ENCODE data around the gene SFRP2. TPM values are rescaled to one million over a fixed set of nuclear protein-coding genes. Genes with fewer than 3 reads are reported as not detected.

The SFRP2 gene
- total RNA-seq, 1 experiment from 2014 or later, result not detected

- H3K4me1 ChIP-seq (replicated peaks; ENCODE audit: insufficient read depth), result 0 out of 2 replicates have a peak, but pooled peaks cover 8% of the 10 kb centered on the region
- H3K27ac ChIP-seq, result no peak overlapping the region
- intact Hi-C loops (cut with micrococcal nuclease; ENCODE audit: unreplicated experiment), result loop anchor here (10.0 kb wide), 1 partner anchor 772 kb away; the partner anchor contains the start of gene PLRG1
- H3K27me3 ChIP-seq (ENCODE audit: insufficient read depth, low read depth), result no peaks in the 10 kb centered on the region
- no peak overlapping the region for H3K4me3 ChIP-seq
- no peaks in the 10 kb centered on the region for H3K79me2 ChIP-seq (ENCODE audit: low read depth)
- DNase-seq, result no peak
- H3K36me3 ChIP-seq (ENCODE audit: low read depth), result no peaks in the 10 kb centered on the region
- H3F3A ChIP-seq (ENCODE audit: insufficient read depth, low read depth), result no peaks in the 10 kb centered on the region
- H3K9me3 ChIP-seq (ENCODE audit: insufficient read depth, low read depth), result no peaks in the 10 kb centered on the region
- ChIA-PET CTCF (no interaction called here), POLR2A (ENCODE audit: unreplicated experiment) (no interaction called here)
- no peak overlapping the region for H2AFZ ChIP-seq
- no TSS peak for BruUV-seq (replicated peaks)
- TF ChIP-seq CTCF (conservative IDR thresholded peaks at IDR 0.05), result no peak
- H4K20me1 ChIP-seq (ENCODE audit: insufficient read depth), result no peaks in the 10 kb centered on the region
- 0 out of 2 replicates have a peak overlapping the region, but pooled peaks have one; percentile 24 for H3K4me2 ChIP-seq
- no peaks in the 10 kb centered on the region for H3K9me2 ChIP-seq (ENCODE audit: insufficient read depth)
Measured at GRCh38 chr4:153782581-153782980, 6.3 kb downstream of the SFRP2 start.

DNA sequence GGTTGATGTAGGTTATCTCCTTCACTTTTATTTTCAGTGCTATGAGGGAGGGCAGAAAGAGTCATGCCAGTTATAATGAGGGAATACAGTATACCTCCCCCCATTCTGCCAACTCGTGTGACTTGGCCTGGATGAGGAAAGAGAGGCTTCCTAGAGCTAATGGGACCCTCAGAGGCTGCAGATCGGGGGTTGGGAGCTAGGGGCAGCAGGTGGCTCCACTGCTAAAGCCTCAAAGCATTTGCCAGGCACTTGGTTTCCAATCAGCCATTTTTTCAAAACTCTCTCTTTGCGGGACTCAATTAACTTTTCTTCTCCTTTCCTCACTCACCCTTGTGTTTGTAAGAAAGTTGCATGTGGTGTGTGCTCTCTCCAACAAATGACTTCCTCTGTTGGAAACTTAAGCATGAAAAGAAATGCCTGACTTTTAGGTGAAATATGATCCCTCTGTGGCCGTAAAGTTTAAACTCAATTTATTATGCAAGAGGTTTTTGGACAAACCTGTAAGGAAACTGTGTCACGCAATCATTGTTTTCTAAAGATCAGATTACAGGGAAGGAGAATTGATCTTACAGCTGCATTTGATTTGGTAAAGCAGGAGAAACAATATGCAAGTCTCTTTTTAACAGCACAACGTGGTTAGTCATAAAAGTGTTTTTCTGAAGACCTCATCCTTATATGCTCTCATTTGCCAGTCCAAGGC, 7.0 kb downstream of the SFRP2 start:
- H3K27me3 ChIP-seq (ENCODE audit: insufficient read depth, low read depth), result no peaks in the 10 kb centered on the region
- H3K4me3 ChIP-seq, result no peak overlapping the region
- POLR2A ChIA-PET (ENCODE audit: unreplicated experiment), result no interaction called here
- CTCF ChIA-PET, result no interaction called here
- TF ChIP-seq EZH2 (IDR thresholded peaks at IDR 0.05; ENCODE audit: low read depth), result no peak
- TF ChIP-seq CTCF (conservative IDR thresholded peaks at IDR 0.05), result no peak
- H3K4me2 ChIP-seq, result peak overlapping the region; percentile 24; the same call in 1 of the 2 replicates
- H3K4me1 ChIP-seq (replicated peaks; ENCODE audit: insufficient read depth), result 0 out of 2 replicates have a peak, but pooled peaks cover 8% of the 10 kb centered on the region
- no peaks in the 10 kb centered on the region for H3K36me3 ChIP-seq (ENCODE audit: low read depth)
- H2AFZ ChIP-seq, result no peak overlapping the region
- no peak for DNase-seq
- H3K9me2 ChIP-seq (ENCODE audit: insufficient read depth), result no peaks in the 10 kb centered on the region
- intact Hi-C loops (cut with micrococcal nuclease; ENCODE audit: unreplicated experiment), result loop anchor here (10.0 kb wide), 1 partner anchor 773 kb away; the partner anchor contains the start of gene PLRG1
- no peaks in the 10 kb centered on the region for H4K20me1 ChIP-seq (ENCODE audit: insufficient read depth)
- no peaks in the 10 kb centered on the region for H3F3A ChIP-seq (ENCODE audit: insufficient read depth, low read depth)
- no peaks in the 10 kb centered on the region for H3K79me2 ChIP-seq (ENCODE audit: low read depth)
- no peak overlapping the region for H3K27ac ChIP-seq
- H3K9me3 ChIP-seq (ENCODE audit: insufficient read depth, low read depth), result no peaks in the 10 kb centered on the region
- BruUV-seq (replicated peaks), result no TSS peak

GRCh38 chr4:153781280-153781679, 7.6 kb downstream of the SFRP2 start:
- Histone ChIP-seq H3K36me3 (ENCODE audit: low read depth) (no peaks in the 10 kb centered on the region), H3K27me3 (ENCODE audit: insufficient read depth, low read depth) (no peaks in the 10 kb centered on the region), H2AFZ (no peak overlapping the region), H3K79me2 (ENCODE audit: low read depth) (no peaks in the 10 kb centered on the region), H4K20me1 (ENCODE audit: insufficient read depth) (no peaks in the 10 kb centered on the region), H3F3A (ENCODE audit: insufficient read depth, low read depth) (no peaks in the 10 kb centered on the region), H3K4me3 (no peak overlapping the region), H3K4me2 (no peak overlapping the region), H3K27ac (no peak overlapping the region), H3K4me1 (replicated peaks; ENCODE audit: insufficient read depth) (0 out of 2 replicates have a peak, but pooled peaks cover 8% of the 10 kb centered on the region), H3K9me3 (ENCODE audit: insufficient read depth, low read depth) (no peaks in the 10 kb centered on the region), H3K9me2 (ENCODE audit: insufficient read depth) (no peaks in the 10 kb centered on the region)
- CTCF ChIA-PET, result no interaction called here
- intact Hi-C loops (cut with micrococcal nuclease; ENCODE audit: unreplicated experiment), result loop anchor here (10.0 kb wide), 1 partner anchor 774 kb away; the partner anchor contains the start of gene PLRG1
- TF ChIP-seq CTCF (conservative IDR thresholded peaks at IDR 0.05) (no peak), EZH2 (IDR thresholded peaks at IDR 0.05; ENCODE audit: low read depth) (no peak)
- POLR2A ChIA-PET (ENCODE audit: unreplicated experiment), result no interaction called here
- no TSS peak for BruUV-seq (replicated peaks)
- no peak for DNase-seq
